AG09309 (cell line): ENCODE measurements around the gene IL23R.

Experiments used
- DNase-seq: peaks from one replicate; pipeline ENCODE4 v3.0.0-alpha.2; 2010; ENCODE audit warnings: low read depth
- H3K4me3 ChIP-seq: 2 replicates; pipeline ENCODE4 v1.5.1; 2011; ENCODE audit warnings: mild to moderate bottlenecking, low read depth, low read length, moderate library complexity; ENCODE audit not compliant: control insufficient read depth
- CTCF ChIP-seq: IDR thresholded peaks from 2 replicates; pipeline ENCODE4 v1.5.1; 2011; ENCODE audit warnings: mild to moderate bottlenecking, low read depth, low read length, inconsistent platforms; ENCODE audit not compliant: insufficient read depth, control insufficient read depth; ENCODE audit errors: missing control alignments

The IL23R gene

DNA sequence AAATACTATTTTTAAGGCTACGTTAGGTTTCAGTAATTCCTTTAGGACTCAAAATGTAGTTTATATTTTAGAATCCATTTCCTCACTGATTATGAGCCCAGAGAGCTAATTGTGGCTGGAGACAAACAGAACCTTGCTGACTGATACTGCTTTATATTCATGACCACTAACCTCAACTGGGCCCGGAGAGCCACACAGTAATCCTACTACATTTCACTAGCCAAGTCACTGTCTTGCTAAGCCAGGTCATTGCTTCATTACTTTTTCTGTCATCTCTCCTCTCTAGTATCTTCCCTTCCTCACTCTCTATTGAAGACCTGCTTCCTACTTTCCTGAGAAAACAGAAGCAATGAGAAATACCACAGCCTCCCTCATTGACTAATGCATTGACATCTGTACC, 24.7 kb downstream of the IL23R start:
- no peak overlapping the region for H3K4me3 ChIP-seq
- TF ChIP-seq CTCF = no peak
- DNase-seq = no peak

GRCh38 chr1:67191668-67192520, 25.6 kb downstream of the IL23R start:
- DNase-seq = no peak
- no peak overlapping the region for H3K4me3 ChIP-seq
- TF ChIP-seq CTCF = no peak

DNA sequence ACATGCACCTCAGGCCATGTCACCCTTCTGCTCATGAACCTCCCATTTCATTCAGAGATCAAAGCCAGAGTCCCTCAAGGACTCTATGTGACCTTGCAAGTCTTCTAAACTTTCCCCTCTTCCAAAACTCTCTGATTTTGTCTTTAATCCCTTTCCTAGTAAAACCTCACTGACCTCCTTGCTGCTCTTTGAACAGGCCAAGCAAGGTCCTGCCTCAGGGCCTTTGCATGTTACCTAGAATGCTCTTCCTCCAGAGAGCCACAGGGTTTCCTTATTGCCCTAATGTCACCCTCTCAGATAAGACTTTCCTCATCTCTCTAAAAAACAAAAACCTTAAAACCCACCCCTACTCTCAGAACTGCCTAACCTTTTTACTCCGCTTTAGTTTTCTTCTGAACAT, 26.6 kb downstream of the IL23R start:
- DNase-seq = no peak
- no peak for TF ChIP-seq CTCF
- H3K4me3 ChIP-seq = no peak overlapping the region

GRCh38 chr1:67193704-67194103, 27.4 kb downstream of the IL23R start:
- TF ChIP-seq CTCF = no peak
- no peak overlapping the region for H3K4me3 ChIP-seq
- no peak for DNase-seq

DNA sequence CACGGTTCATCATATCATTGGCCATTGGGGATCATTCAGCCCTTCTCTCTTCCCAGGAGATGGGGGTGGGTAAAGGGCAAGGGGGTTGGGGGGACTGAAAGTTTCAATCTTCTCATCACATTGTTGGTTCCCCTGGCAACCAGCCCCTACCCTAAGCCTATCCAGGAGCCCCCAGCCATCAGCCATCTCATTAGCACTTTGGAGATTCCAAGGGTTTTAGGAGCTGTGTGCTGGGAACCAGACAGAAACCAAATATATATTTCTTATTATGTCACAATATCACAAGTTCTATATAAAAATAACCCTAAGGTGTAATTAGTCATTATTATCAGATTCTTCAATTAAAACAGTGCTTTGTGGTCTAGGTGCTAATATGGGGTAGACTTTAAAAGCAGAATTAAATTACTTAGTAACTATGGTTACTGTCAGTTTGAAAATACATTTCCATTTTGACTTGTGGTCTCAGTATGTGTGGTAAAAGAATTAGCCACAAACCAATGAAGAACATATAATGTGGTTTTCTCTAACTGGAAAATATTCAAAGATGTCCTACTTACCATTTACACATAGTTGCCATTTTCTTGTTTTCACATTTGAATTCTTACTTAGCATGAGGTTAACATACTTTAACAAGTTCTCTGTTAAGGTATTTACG, 28.1 kb downstream of the IL23R start:
- no peak for DNase-seq
- H3K4me3 ChIP-seq = no peak overlapping the region
- no peak for TF ChIP-seq CTCF

DNA sequence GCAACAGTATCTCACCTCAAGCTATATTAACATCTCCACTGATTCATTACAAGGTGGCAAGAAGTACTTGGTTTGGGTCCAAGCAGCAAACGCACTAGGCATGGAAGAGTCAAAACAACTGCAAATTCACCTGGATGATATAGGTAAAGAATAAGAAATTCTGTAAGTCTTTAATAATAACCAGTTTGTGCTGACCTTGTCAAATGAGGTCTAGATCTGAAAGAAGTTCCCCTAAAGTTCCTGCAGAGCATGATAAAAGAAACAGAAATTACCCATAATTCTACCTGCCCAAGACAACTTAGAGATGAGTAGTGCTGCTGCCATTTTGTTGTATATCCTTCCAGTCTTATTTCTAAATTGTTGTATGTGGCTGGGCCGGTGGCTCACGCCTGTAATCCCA, 34.5 kb downstream of the IL23R start:
- TF ChIP-seq CTCF = no peak
- H3K4me3 ChIP-seq = no peak overlapping the region
- DNase-seq = no peak
